Endometrial microvascular endothelial cells (primary cell): Measurements from ENCODE around the gene CHAC1. TPM values are rescaled to one million over a fixed set of nuclear protein-coding genes. Genes with fewer than 3 reads are reported as not detected.
"Not testable (repeated sequence)": the region's sequence is repeated elsewhere in the genome, so short reads cannot be mapped to it uniquely, and the experiment has no call there.

ENCODE experiments used
- in situ Hi-C: cut with HindIII; loops from 2 replicates; pipeline ENCODE4 v1.10.0; 2017; ENCODE audit warnings: low sequenced_read_pairs, low pct_unique_long_range_greater_than_20kb; ENCODE audit errors: inconsistent ontology term
- total RNA-seq: library from RNA; depleted of rRNA; stranded (reverse); fragments of >200 nt; gene quantifications from one replicate; pipeline ENCODE4 v1.2.3, GENCODE V29; 2015; ENCODE audit errors: inconsistent ontology term

CHAC1 gene
- total RNA-seq, 1 donor from 2014 or later = 3.4 TPM

- in situ Hi-C loops = no loop called here
Observed at GRCh38 chr15:40951764-40952163, 1.5 kb upstream of the CHAC1 start.

DNA sequence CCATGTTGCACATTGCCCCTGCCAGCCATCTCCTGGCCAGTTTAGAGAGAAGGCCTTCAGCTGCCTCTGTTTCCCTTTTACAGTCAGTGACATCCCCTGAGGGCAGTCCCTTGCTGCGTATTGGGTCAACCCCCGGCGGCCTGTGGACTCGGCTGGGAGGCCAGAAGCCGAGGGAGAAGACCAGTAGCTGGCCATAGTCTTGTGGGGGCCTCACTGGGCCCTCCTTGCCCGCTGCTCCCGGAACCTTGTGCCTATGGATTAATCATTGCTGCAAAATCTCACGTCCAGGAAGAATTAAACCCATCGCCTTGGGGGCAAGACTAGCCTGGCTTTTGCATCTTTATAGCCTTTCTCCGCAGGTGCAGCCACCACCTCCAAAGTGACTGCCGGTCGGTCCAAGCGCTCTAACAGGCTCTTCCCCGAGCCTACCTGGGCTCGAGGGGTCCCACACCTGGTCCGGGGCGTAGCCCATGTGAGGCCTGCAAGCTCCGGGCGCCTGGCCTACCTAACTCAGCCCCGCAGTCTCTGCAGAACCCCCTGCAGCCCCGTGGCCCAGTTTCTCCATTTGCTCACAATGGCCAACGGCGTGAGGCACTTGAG lies 870 bp upstream of the CHAC1 start:
- in situ Hi-C loops = no loop called here

GRCh38 chr15:40953713-40954074 lies 423 bp downstream of the CHAC1 start:
- in situ Hi-C loops = no loop called here

DNA sequence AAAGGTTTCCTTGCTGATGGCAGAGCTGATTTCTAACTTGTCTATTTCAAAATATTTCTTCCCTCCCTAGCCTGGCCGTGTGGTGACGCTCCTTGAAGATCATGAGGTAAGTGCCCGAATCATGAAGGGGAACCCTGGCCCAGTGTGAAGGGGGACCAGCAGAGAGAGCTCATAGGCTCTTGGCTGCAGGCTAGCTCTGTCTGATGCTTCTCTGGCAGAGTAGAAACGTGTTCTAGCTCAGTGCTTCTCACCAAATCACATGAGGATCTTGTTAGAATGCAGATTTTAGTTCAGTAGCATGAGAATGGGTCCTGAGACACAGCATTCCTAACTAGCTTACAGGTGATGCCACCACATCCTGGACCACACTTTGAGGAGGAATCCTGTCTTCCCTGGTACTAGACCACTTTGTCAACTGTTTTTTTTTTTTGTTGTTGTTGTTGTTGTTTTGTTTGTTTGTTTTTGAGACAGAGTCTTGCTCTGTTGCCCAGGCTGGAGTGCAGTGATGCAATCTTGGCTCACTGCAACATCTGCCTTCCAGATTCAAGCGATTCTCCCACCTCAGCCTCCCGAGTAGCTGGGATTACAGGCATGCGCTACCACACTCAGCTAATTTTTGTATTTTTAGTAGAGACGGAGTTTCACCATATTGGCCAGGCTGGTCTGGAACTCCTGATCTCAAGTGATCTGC lies 1.0 kb downstream of the CHAC1 start:
- in situ Hi-C loops = not testable (repeated sequence)

DNA sequence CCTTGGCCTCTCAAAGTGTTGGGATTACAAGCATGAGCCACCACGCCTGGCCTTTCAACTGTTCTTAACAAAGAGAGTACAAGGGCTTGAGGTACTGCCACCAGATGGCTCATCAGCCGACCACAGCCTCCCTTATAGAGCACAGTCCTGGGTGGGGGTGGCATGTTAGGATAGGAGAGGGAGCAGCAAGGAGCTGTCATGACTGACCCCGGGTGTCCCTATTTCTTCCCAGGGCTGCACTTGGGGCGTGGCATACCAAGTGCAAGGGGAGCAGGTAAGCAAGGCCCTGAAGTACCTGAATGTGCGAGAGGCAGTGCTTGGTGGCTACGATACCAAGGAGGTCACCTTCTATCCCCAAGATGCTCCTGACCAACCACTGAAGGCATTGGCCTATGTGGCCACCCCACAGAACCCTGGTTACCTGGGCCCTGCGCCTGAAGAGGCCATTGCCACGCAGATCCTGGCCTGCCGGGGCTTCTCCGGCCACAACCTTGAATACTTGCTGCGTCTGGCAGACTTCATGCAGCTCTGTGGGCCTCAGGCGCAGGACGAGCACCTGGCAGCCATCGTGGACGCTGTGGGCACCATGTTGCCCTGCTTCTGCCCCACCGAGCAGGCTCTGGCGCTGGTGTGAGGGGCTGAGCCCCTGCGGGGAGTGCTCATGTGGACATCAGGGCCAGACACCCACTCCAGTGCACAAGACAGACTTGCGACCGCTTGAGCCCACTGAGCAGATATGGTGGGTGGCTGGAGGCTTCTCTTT lies 2.1 kb downstream of the CHAC1 start:
- in situ Hi-C loops = no loop called here

- in situ Hi-C loops = no loop called here
Observed at GRCh38 chr15:40955930-40956540, 2.8 kb downstream of the CHAC1 start.

DNA sequence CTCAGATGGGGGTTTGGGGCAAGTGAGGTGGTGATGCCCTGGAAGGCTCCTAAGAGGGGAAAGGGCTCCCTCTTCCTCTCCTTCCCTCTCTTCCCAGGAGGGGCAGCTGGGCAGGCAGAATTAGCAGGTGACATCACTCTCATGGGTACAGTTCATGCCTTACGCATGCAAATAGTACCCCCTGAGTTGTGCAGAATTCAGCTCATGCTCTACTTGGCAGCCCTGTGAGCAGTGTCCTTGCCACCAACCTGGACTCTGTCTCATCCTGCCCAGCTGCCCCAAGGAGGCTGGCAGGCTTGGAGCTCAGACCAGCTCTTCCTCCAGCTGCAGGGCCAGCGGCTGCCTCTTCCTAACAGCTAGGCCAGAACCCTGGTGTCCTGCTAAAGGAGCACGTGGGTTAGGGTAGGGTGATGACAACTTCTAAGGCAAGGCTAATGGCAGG lies 3.3 kb downstream of the CHAC1 start:
- in situ Hi-C loops = no loop called here

GRCh38 chr15:40957041-40957555 lies 3.8 kb downstream of the CHAC1 start:
- in situ Hi-C loops = no loop called here

DNA sequence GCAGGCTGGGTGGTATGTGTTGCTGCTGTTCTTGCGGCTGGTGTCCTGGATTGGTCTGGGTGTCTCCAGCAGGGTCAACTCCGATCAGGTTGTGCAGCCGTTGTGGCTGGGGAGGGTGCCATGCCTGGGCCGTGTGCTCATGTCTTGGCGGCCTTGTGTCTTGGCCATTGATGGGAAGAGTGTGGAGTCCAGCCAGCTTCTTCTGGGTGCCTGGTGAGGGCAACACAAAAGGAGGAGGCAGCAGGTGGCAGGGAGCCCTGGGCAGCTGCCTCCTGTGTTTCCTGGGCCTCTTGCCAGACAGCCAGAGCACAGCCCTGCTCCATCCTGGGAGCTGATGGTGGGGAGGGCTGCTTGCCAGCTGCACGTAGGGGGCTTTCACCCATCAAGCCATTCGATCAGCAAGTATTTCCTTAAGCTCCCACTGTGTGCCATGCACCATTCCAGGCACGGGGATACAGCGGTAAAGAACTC lies 4.3 kb downstream of the CHAC1 start:
- in situ Hi-C loops = no loop called here

- in situ Hi-C loops = no loop called here
Observed at GRCh38 chr15:40958146-40958545, 4.9 kb downstream of the CHAC1 start.

- in situ Hi-C loops = no loop called here
Observed at GRCh38 chr15:40958723-40959122, 5.5 kb downstream of the CHAC1 start.

- in situ Hi-C loops = no loop called here
Observed at GRCh38 chr15:40959331-40960141, 6.3 kb downstream of the CHAC1 start.

DNA sequence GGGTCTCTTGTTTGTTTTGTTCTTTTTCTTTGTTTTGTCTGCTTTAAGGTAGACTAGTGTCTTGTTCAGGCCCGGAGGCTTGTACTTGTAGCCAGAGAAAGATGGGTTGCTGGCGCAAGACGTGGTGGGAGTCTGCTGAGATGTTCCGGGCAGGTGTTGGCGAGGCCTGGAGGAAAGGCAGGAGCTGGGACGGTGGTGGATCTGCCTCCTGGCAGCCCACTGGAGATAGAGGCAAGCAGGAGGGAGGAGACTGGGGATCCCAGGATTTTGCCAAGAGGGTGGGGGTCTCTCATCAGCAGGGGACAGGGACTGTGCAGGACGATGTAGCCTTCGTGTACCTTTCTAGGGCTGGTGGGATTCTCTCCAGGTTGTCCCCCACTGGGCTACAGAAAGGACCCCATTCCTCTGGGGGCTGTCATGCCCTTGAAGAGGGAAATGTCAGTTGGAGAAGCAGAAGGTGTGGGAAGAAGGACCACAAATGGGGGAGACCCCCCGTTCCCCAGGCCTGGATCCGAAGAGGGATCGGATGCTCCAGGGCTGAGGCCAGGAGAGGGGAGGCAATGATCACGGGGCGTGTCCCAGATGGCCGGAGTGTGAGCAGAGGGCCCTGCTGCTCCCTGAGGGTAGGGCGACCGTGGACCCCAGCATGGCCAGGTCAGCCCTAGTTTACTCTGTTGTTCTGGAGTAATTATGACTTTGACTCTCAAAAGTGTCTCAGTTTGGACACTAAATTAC lies 7.0 kb downstream of the CHAC1 start:
- in situ Hi-C loops = no loop called here

DNA sequence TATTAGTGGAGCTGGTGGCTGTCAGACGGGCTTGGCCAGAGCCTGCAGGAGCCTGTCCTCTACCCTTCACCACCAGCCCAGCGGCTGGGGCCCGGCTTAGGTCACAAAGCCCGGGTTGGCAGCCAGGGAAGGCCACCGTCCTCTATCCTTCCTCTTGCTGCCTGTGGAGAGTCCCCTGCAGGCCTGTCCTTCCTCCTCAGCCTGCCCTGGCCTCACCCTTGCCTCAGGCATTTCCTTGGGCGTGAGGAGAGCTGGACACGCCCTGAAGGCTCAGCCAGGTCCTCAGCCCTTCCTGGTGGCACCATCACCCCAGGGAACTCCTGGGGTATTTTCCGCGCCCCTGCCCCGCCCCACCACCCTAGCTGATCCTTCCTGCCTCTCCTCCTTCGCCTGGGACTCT lies 7.7 kb downstream of the CHAC1 start:
- in situ Hi-C loops = no loop called here

DNA sequence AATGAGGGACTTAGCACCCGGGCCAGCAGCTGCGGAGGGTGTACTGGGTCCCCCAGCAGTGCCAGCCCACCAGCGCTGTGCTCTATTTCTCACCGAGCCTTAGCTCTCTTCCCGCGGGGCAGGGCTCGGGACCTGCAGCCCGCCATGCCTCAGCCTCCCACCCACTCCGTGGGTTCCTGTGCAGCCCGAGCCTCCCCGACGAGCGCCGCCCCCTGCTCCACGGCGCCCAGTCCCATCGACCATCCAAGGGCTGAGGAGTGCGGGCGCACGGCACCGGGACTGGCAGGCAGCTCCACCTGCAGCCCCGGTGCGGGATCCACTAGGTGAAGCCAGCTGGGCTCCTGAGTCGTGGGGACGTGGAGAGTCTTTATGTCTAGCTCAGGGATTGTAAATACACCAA lies 8.5 kb downstream of the CHAC1 start:
- in situ Hi-C loops = not testable (repeated sequence)

- in situ Hi-C loops = not testable (repeated sequence)
Observed at GRCh38 chr15:40962317-40962716, 9.0 kb downstream of the CHAC1 start.

DNA sequence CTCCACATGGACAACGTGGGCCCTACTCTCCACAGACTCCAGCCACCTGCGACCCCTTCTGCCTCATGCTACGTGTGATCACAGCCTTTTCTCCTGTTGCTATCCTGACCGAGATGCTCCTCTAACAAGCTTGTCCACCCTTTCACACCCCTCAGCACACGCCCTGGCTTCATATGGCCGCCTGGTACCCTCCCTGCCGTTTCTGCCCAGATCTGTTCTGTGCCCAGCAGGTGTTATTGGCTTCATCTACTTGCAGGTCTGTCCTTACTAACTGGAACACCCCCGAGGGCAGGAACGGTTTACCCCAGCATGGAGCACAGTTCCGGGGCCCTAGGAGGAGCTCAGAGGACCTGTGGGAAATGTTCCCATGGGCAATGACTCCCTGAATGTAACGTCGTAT lies 9.9 kb downstream of the CHAC1 start:
- in situ Hi-C loops = no loop called here

- in situ Hi-C loops = no loop called here
Observed at GRCh38 chr15:40964006-40964405, 10.7 kb downstream of the CHAC1 start.
